Measurements from ENCODE around the gene CHN2.

- TF ChIP-seq EZH2 (IDR thresholded peaks at IDR 0.05; ENCODE audit: borderline replicate concordance, low read depth, low read length, poor library complexity, severe bottlenecking) (no peak), CTCF (conservative IDR thresholded peaks at IDR 0.05; ENCODE audit: low read depth, low read length) (no peak)
Measured at GRCh38 chr7:29453021-29453420, 258.4 kb downstream of the CHN2 start.

All from A673 (cell line).